C4-2B (cell line): ENCODE data around the gene ANKRD40CL.

Source experiments
- ZFX ChIP-seq: fragments of 450-650 bp; IDR thresholded peaks from 2 replicates; pipeline ENCODE4 v1.6.1; 2017
- TF ChIP-seq, protein P1 (sequence below): fragments of 450-650 bp; conservative IDR thresholded peaks from 2 replicates; pipeline ENCODE4 v1.5.1; 2017; ENCODE audit warnings: mild to moderate bottlenecking

DNA sequence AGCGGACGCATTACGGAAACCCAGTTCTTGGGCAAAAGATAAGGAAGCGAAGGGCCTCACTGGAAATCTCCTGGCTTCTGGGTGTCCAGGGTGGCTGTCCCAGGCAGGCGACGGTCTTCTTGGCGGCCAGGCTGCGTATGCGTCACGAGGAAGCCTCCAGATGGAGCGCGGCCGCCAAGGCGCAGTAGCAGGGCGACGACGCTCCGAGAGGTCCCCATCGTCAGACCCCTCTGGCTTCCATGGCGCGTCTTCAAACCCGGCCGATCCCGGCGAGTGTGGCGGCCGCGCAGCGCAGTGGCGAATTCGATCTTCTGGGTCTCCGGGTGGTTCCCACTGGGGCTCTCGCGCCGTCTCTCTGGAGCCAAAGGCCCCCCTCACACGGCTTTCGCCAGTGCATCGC lies 13.8 kb upstream of the ANKRD40CL start:
- TF ChIP-seq, protein P1, sequence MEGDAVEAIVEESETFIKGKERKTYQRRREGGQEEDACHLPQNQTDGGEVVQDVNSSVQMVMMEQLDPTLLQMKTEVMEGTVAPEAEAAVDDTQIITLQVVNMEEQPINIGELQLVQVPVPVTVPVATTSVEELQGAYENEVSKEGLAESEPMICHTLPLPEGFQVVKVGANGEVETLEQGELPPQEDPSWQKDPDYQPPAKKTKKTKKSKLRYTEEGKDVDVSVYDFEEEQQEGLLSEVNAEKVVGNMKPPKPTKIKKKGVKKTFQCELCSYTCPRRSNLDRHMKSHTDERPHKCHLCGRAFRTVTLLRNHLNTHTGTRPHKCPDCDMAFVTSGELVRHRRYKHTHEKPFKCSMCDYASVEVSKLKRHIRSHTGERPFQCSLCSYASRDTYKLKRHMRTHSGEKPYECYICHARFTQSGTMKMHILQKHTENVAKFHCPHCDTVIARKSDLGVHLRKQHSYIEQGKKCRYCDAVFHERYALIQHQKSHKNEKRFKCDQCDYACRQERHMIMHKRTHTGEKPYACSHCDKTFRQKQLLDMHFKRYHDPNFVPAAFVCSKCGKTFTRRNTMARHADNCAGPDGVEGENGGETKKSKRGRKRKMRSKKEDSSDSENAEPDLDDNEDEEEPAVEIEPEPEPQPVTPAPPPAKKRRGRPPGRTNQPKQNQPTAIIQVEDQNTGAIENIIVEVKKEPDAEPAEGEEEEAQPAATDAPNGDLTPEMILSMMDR, result no peak
- TF ChIP-seq ZFX, result no peak
